ENCODE results near the gene ARID1B. TPM values are rescaled to one million over a fixed set of nuclear protein-coding genes. Genes with fewer than 3 reads are reported as not detected.

The ARID1B gene
- total and polyA plus RNA-seq, 9 of the 15 experiments (the other 6 are each of a cell fraction or from before 2014, with no cell fraction given) = 12.5 to 50.5 (median 25.8) TPM

DNA sequence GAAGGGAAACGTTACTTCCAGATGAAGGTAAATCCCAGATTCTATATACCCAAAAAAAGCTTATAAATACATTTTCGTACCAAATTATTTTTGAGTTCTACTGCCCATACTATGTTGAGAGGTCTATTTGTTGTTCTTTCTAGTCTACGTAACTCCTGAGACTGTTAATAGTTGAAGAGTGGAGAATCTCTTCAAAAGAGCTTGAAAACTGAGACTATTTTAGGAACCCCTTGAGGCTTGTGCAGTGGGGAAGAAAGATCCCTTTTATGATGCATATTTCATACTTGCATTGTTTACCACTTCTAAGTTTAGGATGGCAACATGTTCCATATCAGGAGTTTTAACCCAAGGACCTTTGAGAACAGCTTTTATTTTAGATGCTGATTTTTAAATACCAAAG is 301.1 kb downstream of the ARID1B start (continued):
- TF ChIP-seq, protein P1, sequence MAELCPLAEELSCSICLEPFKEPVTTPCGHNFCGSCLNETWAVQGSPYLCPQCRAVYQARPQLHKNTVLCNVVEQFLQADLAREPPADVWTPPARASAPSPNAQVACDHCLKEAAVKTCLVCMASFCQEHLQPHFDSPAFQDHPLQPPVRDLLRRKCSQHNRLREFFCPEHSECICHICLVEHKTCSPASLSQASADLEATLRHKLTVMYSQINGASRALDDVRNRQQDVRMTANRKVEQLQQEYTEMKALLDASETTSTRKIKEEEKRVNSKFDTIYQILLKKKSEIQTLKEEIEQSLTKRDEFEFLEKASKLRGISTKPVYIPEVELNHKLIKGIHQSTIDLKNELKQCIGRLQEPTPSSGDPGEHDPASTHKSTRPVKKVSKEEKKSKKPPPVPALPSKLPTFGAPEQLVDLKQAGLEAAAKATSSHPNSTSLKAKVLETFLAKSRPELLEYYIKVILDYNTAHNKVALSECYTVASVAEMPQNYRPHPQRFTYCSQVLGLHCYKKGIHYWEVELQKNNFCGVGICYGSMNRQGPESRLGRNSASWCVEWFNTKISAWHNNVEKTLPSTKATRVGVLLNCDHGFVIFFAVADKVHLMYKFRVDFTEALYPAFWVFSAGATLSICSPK (IDR thresholded peaks at IDR 0.05; ENCODE audit: borderline replicate concordance) = no peak
- TF ChIP-seq SMC3 (conservative IDR thresholded peaks at IDR 0.05; ENCODE audit: insufficient read depth, low read depth, low read length) (no peak), ATF1 (CRISPR knock-in tag; IDR thresholded peaks at IDR 0.05) (no peak), ATF1 (tag; IDR thresholded peaks at IDR 0.05) (no peak), MCM7 (IDR thresholded peaks at IDR 0.05) (no peak), MBD2 (IDR thresholded peaks at IDR 0.05; ENCODE audit: borderline replicate concordance, low read depth) (no peak), ZNF121 (CRISPR knock-in tag; conservative IDR thresholded peaks at IDR 0.05) (no peak), RCOR1 (IDR thresholded peaks at IDR 0.05; ENCODE audit: borderline replicate concordance in 1 of 2, low read depth in 2 of 2, low read length in 2 of 2) (no peak), POLR3A (IDR thresholded peaks at IDR 0.05; ENCODE audit: borderline replicate concordance, extremely low read depth, insufficient read depth, insufficient read length) (no peak), ZNF175 (CRISPR knock-in tag; IDR thresholded peaks at IDR 0.05; ENCODE audit: low read depth) (no peak), ZNF584 (CRISPR knock-in tag; IDR thresholded peaks at IDR 0.05; ENCODE audit: low read depth) (no peak), ZNF57 (CRISPR knock-in tag; IDR thresholded peaks at IDR 0.05) (no peak), SMAD3 (CRISPR knock-in tag; conservative IDR thresholded peaks at IDR 0.05) (no peak), ILK (tag; IDR thresholded peaks at IDR 0.05; ENCODE audit: borderline replicate concordance, low read depth) (no peak)
